ENCODE results near the gene YTHDF1.

Gene YTHDF1

GRCh38 chr20:63220696-63221399, 4.9 kb upstream of the YTHDF1 start:
- no peak overlapping the region for H3K27ac ChIP-seq (ENCODE audit: low read depth in 2 of 2, low read length in 2 of 2)
- H3K9me3 ChIP-seq (ENCODE audit: control insufficient read depth in 2 of 2, low read length in 2 of 2), result no peaks in the 10 kb centered on the region
- peaks cover 5 to 7% of the 10 kb centered on the region in 2 donors for H3K4me1 ChIP-seq (ENCODE audit: control insufficient read depth in 2 of 2, insufficient read depth in 2 of 2, low read length in 2 of 2)
- no peak overlapping the region for H3K4me3 ChIP-seq (ENCODE audit: low read length in 2 of 2)
- peaks cover 0 to 3% of the 10 kb centered on the region in 2 donors for H3K27me3 ChIP-seq (ENCODE audit: control insufficient read depth in 2 of 2, insufficient read depth in 2 of 2, low read length in 2 of 2)
- H3K9ac ChIP-seq (ENCODE audit: low read depth in 1 of 2, low read length in 2 of 2), result no peak overlapping the region
- no peaks in the 10 kb centered on the region for H3K36me3 ChIP-seq (ENCODE audit: control insufficient read depth in 2 of 2, insufficient read depth in 2 of 2, low read length in 2 of 2)

GRCh38 chr20:63219866-63220521, 4.1 kb upstream of the YTHDF1 start:
- Histone ChIP-seq H3K4me1 (ENCODE audit: control insufficient read depth in 2 of 2, insufficient read depth in 2 of 2, low read length in 2 of 2) (peaks cover 7 to 9% of the 10 kb centered on the region in 2 donors), H3K9me3 (ENCODE audit: control insufficient read depth in 2 of 2, low read length in 2 of 2) (no peaks in the 10 kb centered on the region), H3K27me3 (ENCODE audit: control insufficient read depth in 2 of 2, insufficient read depth in 2 of 2, low read length in 2 of 2) (peaks cover 0 to 3% of the 10 kb centered on the region in 2 donors), H3K4me3 (ENCODE audit: low read length in 2 of 2) (no peak overlapping the region), H3K9ac (ENCODE audit: low read depth in 1 of 2, low read length in 2 of 2) (no peak overlapping the region), H3K27ac (ENCODE audit: low read depth in 2 of 2, low read length in 2 of 2) (no peak overlapping the region), H3K36me3 (ENCODE audit: control insufficient read depth in 2 of 2, insufficient read depth in 2 of 2, low read length in 2 of 2) (no peaks in the 10 kb centered on the region)

- Histone ChIP-seq H3K27me3 (ENCODE audit: control insufficient read depth in 2 of 2, insufficient read depth in 2 of 2, low read length in 2 of 2) (peaks cover 0 to 3% of the 10 kb centered on the region in 2 donors), H3K4me3 (ENCODE audit: low read length in 2 of 2) (no peak overlapping the region), H3K4me1 (ENCODE audit: control insufficient read depth in 2 of 2, insufficient read depth in 2 of 2, low read length in 2 of 2) (peaks cover 13% of the 10 kb centered on the region in 2 donors), H3K27ac (ENCODE audit: low read depth in 2 of 2, low read length in 2 of 2) (no peak overlapping the region), H3K9me3 (ENCODE audit: control insufficient read depth in 2 of 2, low read length in 2 of 2) (no peaks in the 10 kb centered on the region), H3K36me3 (ENCODE audit: control insufficient read depth in 2 of 2, insufficient read depth in 2 of 2, low read length in 2 of 2) (peaks cover 0 to 2% of the 10 kb centered on the region in 2 donors), H3K9ac (ENCODE audit: low read depth in 1 of 2, low read length in 2 of 2) (no peak overlapping the region)
Measured at GRCh38 chr20:63219447-63219821, 3.5 kb upstream of the YTHDF1 start.

GRCh38 chr20:63218701-63219446, 2.9 kb upstream of the YTHDF1 start:
- H3K4me1 ChIP-seq (ENCODE audit: control insufficient read depth in 2 of 2, insufficient read depth in 2 of 2, low read length in 2 of 2), result peaks cover 13% of the 10 kb centered on the region in 2 donors
- H3K9ac ChIP-seq (ENCODE audit: low read depth in 1 of 2, low read length in 2 of 2), result no peak overlapping the region
- no peaks in the 10 kb centered on the region for H3K9me3 ChIP-seq (ENCODE audit: control insufficient read depth in 2 of 2, low read length in 2 of 2)
- H3K27ac ChIP-seq (ENCODE audit: low read depth in 2 of 2, low read length in 2 of 2), result no peak overlapping the region
- no peak overlapping the region for H3K4me3 ChIP-seq (ENCODE audit: low read length in 2 of 2)
- peaks cover 0 to 7% of the 10 kb centered on the region in 2 donors for H3K36me3 ChIP-seq (ENCODE audit: control insufficient read depth in 2 of 2, insufficient read depth in 2 of 2, low read length in 2 of 2)
- H3K27me3 ChIP-seq (ENCODE audit: control insufficient read depth in 2 of 2, insufficient read depth in 2 of 2, low read length in 2 of 2), result peaks cover 0 to 3% of the 10 kb centered on the region in 2 donors

- Histone ChIP-seq H3K9me3 (ENCODE audit: control insufficient read depth in 2 of 2, low read length in 2 of 2) (no peaks in the 10 kb centered on the region), H3K4me1 (ENCODE audit: control insufficient read depth in 2 of 2, insufficient read depth in 2 of 2, low read length in 2 of 2) (peaks cover 13% of the 10 kb centered on the region in 2 donors), H3K9ac (ENCODE audit: low read depth in 1 of 2, low read length in 2 of 2) (no peak overlapping the region), H3K36me3 (ENCODE audit: control insufficient read depth in 2 of 2, insufficient read depth in 2 of 2, low read length in 2 of 2) (peaks cover 7 to 18% of the 10 kb centered on the region in 2 donors), H3K4me3 (ENCODE audit: low read length in 2 of 2) (no peak overlapping the region), H3K27me3 (ENCODE audit: control insufficient read depth in 2 of 2, insufficient read depth in 2 of 2, low read length in 2 of 2) (peaks cover 0 to 3% of the 10 kb centered on the region in 2 donors), H3K27ac (ENCODE audit: low read depth in 2 of 2, low read length in 2 of 2) (no peak overlapping the region)
Measured at GRCh38 chr20:63217706-63218105, 1.8 kb upstream of the YTHDF1 start.

GRCh38 chr20:63216849-63217471, 1.0 kb upstream of the YTHDF1 start:
- H3K4me3 ChIP-seq (ENCODE audit: low read length in 2 of 2), result peak overlapping the region; percentile 76 to 83
- peak overlapping the region; percentile 84 for H3K9ac ChIP-seq (ENCODE audit: low read depth in 1 of 2, low read length in 2 of 2)
- peaks cover 13% of the 10 kb centered on the region in 2 donors for H3K4me1 ChIP-seq (ENCODE audit: control insufficient read depth in 2 of 2, insufficient read depth in 2 of 2, low read length in 2 of 2)

GRCh38 chr20:63215101-63216040, 560 bp downstream of the YTHDF1 start:
- Histone ChIP-seq H3K9ac (ENCODE audit: low read depth in 1 of 2, low read length in 2 of 2) (peak overlapping the region; percentile 70 to 80), H3K9me3 (ENCODE audit: control insufficient read depth in 2 of 2, low read length in 2 of 2) (no peaks in the 10 kb centered on the region), H3K36me3 (ENCODE audit: control insufficient read depth in 2 of 2, insufficient read depth in 2 of 2, low read length in 2 of 2) (peaks cover 20 to 39% of the 10 kb centered on the region in 2 donors), H3K4me1 (ENCODE audit: control insufficient read depth in 2 of 2, insufficient read depth in 2 of 2, low read length in 2 of 2) (peaks cover 13% of the 10 kb centered on the region in 2 donors), H3K27ac (ENCODE audit: low read depth in 2 of 2, low read length in 2 of 2) (peak overlapping the region; percentile 60 to 71), H3K27me3 (ENCODE audit: control insufficient read depth in 2 of 2, insufficient read depth in 2 of 2, low read length in 2 of 2) (no peaks in the 10 kb centered on the region), H3K4me3 (ENCODE audit: low read length in 2 of 2) (peak overlapping the region; percentile 83)

More at GRCh38 chr20:63216849-63217471, 1.0 kb upstream of the YTHDF1 start:
- H3K27me3 ChIP-seq (ENCODE audit: control insufficient read depth in 2 of 2, insufficient read depth in 2 of 2, low read length in 2 of 2), result peaks cover 0 to 3% of the 10 kb centered on the region in 2 donors
- no peaks in the 10 kb centered on the region for H3K9me3 ChIP-seq (ENCODE audit: control insufficient read depth in 2 of 2, low read length in 2 of 2)
- H3K36me3 ChIP-seq (ENCODE audit: control insufficient read depth in 2 of 2, insufficient read depth in 2 of 2, low read length in 2 of 2), result peaks cover 12 to 26% of the 10 kb centered on the region in 2 donors
- H3K27ac ChIP-seq (ENCODE audit: low read depth in 2 of 2, low read length in 2 of 2), result peak overlapping the region in 1 of 2 donors; percentile 85

- Histone ChIP-seq H3K9me3 (ENCODE audit: control insufficient read depth in 2 of 2, low read length in 2 of 2) (no peaks in the 10 kb centered on the region), H3K4me1 (ENCODE audit: control insufficient read depth in 2 of 2, insufficient read depth in 2 of 2, low read length in 2 of 2) (peaks cover 13% of the 10 kb centered on the region in 2 donors), H3K36me3 (ENCODE audit: control insufficient read depth in 2 of 2, insufficient read depth in 2 of 2, low read length in 2 of 2) (peaks cover 27 to 46% of the 10 kb centered on the region in 2 donors), H3K27me3 (ENCODE audit: control insufficient read depth in 2 of 2, insufficient read depth in 2 of 2, low read length in 2 of 2) (no peaks in the 10 kb centered on the region), H3K9ac (ENCODE audit: low read depth in 1 of 2, low read length in 2 of 2) (peak overlapping the region in 1 of 2 donors; percentile 70), H3K4me3 (ENCODE audit: low read length in 2 of 2) (peak overlapping the region in 1 of 2 donors; percentile 83), H3K27ac (ENCODE audit: low read depth in 2 of 2, low read length in 2 of 2) (no peak overlapping the region)
Measured at GRCh38 chr20:63214514-63214913, 1.4 kb downstream of the YTHDF1 start.

GRCh38 chr20:63212792-63213191, 3.1 kb downstream of the YTHDF1 start:
- peaks cover 37 to 57% of the 10 kb centered on the region in 2 donors for H3K36me3 ChIP-seq (ENCODE audit: control insufficient read depth in 2 of 2, insufficient read depth in 2 of 2, low read length in 2 of 2)
- H3K9me3 ChIP-seq (ENCODE audit: control insufficient read depth in 2 of 2, low read length in 2 of 2), result no peaks in the 10 kb centered on the region
- no peak overlapping the region for H3K4me3 ChIP-seq (ENCODE audit: low read length in 2 of 2)
- no peak overlapping the region for H3K27ac ChIP-seq (ENCODE audit: low read depth in 2 of 2, low read length in 2 of 2)
- no peak overlapping the region for H3K9ac ChIP-seq (ENCODE audit: low read depth in 1 of 2, low read length in 2 of 2)
- no peaks in the 10 kb centered on the region for H3K27me3 ChIP-seq (ENCODE audit: control insufficient read depth in 2 of 2, insufficient read depth in 2 of 2, low read length in 2 of 2)
- peaks cover 13% of the 10 kb centered on the region in 2 donors for H3K4me1 ChIP-seq (ENCODE audit: control insufficient read depth in 2 of 2, insufficient read depth in 2 of 2, low read length in 2 of 2)

All from mucosa of rectum (tissue), 2 donors.